ENCODE measurements around the gene IL17RC.
"Not testable (repeated sequence)": the region's sequence is repeated elsewhere in the genome, so short reads cannot be mapped to it uniquely, and the experiment has no call there.

Gene IL17RC
- total RNA-seq, result 0 to 0.93 (median 0.49) reads per million in 4 donors

DNA sequence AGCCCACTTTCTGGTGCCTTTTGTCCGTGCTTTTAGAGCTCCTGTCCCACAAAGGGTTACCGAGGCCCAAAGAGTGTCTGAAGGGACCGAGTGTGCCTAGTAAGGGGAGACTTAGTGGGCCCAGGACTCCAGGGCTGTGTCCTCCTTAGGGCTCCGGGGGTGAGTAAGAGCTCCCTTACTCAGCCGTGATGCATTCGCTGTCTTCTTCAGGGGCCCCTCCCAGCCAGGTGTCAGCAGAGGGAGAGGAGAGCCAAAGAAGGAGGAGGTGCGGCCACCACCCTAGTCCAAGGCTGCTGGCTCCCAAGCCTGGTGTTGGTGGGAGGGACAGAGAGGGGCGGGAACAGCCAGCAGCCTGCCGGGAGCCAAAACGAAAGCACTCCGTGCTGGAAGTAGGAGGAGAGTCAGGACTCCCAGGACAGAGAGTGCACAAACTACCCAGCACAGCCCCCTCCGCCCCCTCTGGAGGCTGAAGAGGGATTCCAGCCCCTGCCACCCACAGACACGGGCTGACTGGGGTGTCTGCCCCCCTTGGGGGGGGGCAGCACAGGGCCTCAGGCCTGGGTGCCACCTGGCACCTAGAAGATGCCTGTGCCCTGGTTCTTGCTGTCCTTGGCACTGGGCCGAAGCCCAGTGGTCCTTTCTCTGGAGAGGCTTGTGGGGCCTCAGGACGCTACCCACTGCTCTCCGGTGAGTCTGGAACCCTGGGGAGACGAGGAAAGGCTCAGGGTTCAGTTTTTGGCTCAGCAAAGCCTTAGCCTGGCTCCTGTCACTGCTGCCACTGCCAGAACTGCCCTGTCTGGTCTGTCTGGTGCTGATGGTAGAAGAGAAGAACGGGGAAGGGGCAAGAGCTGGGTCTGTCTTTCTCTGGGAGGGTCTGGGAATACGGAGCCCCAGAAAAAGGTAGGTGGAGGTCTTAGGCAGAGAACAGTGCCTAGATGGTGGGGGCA, at the start of gene IL17RC:
Gene IL17RC (plus strand): TSS at position 365 of the 947 bp plus-strand sequence. CDS start 218 bp downstream, at position 583.
- peak in 1 of 5 donors; percentile 7 for DNase-seq

GRCh38 chr3:9867106-9867505, 49.8 kb upstream of the IL17RC start:
- no peak for DNase-seq

- no peak for DNase-seq
Measured at GRCh38 chr3:9869955-9870354, 46.9 kb upstream of the IL17RC start.

- no peak for DNase-seq
Measured at GRCh38 chr3:9870978-9871377, 45.9 kb upstream of the IL17RC start.

GRCh38 chr3:9872067-9872466, 44.8 kb upstream of the IL17RC start:
- not testable (repeated sequence) for DNase-seq

GRCh38 chr3:9875448-9875847, 41.5 kb upstream of the IL17RC start:
- no peak for DNase-seq

DNA sequence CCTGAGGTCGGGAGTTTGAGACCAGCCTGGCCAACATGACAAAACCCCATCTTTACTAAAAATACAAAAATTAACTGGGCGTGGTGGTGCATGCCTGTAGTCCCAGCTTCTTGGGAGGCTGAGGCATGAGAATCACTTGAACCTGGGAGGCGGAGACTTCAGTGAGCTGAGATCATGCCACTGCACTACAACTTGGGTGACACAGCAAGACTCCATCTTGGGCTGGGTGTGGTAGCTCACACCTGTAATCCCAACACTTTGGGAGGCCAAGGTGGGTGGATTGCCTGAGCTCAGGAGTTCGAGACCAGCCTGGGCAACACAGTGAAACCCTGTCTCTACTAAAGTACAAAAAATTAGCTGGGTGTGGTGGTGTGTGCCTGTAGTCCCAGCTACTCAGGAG, 40.6 kb upstream of the IL17RC start:
- not testable (repeated sequence) for DNase-seq

GRCh38 chr3:9876991-9877390, 39.9 kb upstream of the IL17RC start:
- no peak for DNase-seq

DNA sequence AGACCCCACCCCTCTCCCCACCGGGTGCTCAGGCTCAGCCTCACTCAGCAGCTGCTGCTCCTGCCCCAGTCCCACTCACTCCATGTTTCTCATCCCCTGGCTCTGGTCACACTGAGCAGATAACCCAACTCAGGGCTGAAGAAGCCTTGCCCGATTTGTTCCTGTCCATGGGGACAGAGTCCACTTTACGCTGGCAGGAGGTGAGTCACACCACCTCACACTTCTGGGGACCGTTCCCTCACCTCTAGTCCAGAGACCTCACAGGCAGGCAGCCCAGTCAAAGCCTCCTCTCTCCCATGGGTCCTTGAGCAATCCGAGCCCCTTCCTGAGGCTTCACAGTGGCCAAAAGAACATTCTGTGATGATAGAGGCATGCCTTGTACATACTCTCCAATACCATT, 38.2 kb upstream of the IL17RC start:
- DNase-seq, result no peak

GRCh38 chr3:9879830-9880549, 36.9 kb upstream of the IL17RC start, which contains the start of gene CIDEC:
TSS of gene CIDEC (minus strand) at chr3:9880253. CDS start at chr3:9878486, 1,767 bp downstream.
- no peak for DNase-seq

DNA sequence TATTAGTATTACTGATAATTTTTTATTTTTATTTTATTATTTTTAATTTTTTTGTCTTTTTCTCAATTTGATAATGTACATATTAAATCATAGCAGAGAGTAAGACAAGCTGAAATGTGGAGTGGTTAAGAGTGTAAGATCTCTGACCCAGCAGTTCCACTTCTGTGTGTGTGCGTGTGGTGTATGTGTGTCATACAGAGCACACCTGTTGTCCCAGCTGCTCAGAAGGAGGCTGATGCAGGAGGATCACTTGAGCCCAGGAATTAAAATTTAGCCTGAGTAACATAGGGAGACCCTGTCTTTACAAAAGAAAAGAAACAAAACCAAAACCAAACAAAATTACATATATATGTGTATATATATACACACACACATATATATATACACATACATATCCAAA, 35.5 kb upstream of the IL17RC start:
- DNase-seq, result no peak

DNA sequence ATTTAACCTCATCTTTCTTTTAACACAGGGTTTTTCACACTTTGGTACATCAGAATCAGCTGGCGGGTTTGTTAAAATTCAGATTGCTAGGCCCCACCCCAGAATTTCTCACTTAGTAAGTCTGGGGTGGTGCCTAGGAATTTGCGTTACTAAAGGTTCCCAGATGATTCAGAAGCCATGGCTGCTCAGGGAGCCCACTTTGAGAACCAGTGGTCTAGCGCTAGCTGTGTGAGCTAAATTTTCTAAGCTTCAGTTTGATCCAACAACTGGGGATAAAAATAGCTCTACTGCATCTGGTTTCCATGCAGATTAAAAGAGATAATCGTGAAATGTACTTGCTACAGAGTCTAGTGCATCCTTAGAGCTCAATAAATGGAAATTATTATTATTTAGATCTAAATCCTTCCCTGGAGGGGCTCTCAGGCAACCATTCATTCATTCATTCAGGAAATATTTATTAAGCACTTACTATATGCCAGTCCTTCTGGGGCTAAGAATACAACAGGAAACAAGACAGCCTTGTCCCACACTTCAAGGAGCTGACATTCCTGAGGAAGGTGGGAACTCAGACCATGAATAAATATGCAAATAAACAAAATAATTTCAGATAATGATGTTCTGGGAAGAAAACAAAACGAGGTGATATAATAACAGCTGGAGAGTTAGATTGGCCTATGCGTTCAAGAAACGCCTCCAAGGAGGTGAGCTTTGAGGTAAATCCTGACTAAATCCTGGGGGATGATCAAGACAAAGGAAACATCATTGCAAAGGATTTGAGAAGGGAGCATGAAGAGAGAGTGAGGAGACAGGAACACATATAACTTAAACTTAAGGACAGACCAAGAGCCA, 33.0 kb upstream of the IL17RC start:
- no peak for DNase-seq

DNA sequence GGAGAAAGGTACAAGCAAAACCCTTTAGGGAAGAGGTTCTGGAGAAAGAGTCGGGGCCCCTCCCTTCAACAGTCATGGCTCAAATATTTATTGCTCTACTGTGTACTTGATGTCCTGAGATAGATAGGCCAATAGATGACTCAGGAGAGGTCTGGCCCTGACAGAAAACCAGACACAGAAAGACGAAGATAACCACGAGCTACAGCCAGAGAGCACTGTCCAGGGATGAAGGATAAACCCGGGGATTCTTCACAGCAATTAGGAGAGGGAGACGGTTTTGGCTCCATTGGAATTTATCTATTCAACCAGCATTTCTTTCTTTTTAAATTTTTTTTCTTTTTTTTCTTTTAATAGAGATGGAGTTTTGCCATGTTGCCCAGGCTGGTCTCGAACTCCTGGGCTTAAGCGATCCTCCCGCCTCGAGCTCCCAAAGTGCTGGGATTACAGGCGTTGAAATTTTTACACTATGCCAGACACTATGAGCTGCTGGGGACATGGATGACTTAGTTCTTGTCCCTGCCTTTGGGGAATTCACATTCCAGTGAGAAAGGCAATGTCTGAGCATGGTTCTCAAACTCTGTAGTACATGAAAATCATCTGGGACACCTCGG, 32.2 kb upstream of the IL17RC start:
- no peak for DNase-seq

- DNase-seq, result no peak
Measured at GRCh38 chr3:9886328-9886727, 30.6 kb upstream of the IL17RC start.

- DNase-seq, result no peak
Measured at GRCh38 chr3:9887480-9887879, 29.4 kb upstream of the IL17RC start.

DNA sequence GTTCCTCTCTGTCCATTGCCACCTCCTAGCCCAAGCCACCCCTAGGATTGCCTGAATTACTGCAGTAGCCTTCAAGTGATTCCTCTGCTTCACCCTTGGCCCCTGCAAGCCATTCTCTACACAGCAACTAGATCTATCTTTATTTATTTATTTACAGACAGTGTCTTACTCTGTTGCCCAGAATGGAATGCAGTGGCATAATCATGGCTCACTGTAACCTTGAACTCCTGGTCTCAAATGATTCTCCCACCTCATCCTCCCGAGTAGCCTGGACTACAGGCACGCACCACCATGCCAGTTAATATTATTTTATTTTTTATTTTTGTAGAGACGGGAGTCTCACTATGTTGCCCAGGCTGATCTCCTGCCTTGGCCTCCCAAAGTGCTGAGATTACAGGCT, 28.4 kb upstream of the IL17RC start:
- DNase-seq, result no peak

DNA sequence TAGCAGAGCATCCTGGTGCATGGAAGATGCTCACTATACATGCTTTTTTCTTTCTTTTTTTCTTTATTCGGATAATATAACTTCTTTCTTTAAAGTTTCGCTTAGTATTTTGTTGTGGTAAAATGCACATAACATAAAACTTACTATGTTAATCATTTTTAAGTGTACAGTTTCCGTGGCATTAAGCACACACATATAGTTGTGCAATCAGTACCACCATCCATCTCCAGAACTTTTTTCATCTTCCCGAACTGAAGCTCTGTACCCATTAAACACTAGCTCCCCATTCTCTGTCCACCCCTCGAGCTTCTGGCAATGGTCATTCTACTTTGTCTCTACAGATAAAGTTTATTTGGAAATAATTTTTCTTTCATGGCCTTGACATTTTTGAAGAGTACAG, 27.5 kb upstream of the IL17RC start:
- DNase-seq, result no peak

DNA sequence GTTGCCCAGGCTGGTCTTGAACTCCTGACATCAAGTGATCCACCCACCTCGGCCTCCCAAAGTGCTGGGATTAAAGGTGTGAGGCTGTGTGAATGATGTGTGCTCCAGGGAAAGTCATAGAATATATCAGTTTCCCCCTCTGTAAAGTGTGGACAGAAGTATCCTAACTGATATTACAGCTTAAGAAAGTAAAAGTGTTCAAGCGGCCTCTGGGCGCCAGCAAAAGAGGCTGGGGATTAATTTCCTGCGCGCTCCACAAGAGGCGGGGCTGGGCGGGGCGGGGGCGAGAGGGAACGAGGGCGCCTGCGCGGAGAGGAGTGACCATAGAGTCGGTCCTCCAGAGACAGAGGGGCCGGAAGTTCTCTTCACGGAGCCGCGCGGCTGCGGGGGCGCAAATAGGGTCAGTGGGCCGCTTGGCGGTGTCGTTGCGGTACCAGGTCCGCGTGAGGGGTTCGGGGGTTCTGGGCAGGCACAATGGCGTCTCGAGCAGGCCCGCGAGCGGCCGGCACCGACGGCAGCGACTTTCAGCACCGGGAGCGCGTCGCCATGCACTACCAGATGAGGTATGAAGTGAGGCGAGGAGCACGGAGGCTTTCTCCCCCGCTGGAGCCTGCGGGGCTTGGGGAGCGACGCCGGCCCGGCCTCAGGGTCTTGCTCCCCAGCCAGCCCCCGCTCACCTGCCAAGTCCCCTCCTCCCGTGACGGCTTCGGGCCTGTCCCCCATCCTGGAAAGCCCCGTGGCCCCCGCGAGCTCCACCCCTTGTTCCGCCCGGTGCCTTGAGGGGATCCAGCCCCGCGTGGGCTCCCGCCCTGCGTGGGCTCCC, 26.4 kb upstream of the IL17RC start, which contains the start of gene JAGN1:
Gene JAGN1 (plus strand): TSS at position 362 of the 823 bp plus-strand sequence. CDS start 113 bp downstream, at position 475.
- DNase-seq, result peak; percentile 80 to 90 (median 86)

GRCh38 chr3:9891072-9891622, 25.8 kb upstream of the IL17RC start:
- no peak for DNase-seq

GRCh38 chr3:9893739-9894138, 23.2 kb upstream of the IL17RC start:
- DNase-seq, result no peak

DNA sequence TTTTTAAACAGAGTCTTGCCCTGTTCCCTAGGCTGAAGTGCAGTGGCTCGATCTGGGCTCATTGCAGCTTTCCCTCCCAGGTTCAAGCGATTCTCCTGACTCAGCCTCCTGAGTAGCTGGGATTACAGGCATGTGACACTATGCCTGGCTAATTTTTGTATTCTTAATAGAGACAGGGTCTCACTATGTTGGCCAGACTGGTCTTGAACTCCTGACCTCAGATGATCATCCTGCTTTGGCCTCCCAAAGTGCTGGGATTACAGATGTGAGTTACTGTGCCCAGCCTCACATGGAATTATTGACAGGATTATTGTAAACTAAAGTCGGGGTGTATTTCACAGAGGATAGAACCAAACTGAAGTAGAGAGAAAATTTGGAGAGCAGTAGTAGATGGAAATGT, 21.2 kb upstream of the IL17RC start:
- not testable (repeated sequence) for DNase-seq
